ENCODE measurements around the gene RGS6. TPM values are rescaled to one million over a fixed set of nuclear protein-coding genes. Genes with fewer than 3 reads are reported as not detected.

The RGS6 gene
- polyA plus RNA-seq, 3 donors: not detected

- Histone ChIP-seq H3K9ac (ENCODE audit: insufficient read depth, low read length, poor library complexity, severe bottlenecking) (no peak overlapping the region), H3K36me3 (replicated peaks in 1 of 2; ENCODE audit: control insufficient read depth in 1 of 2, insufficient read depth in 2 of 2, low read length in 2 of 2) (no peaks in the 10 kb centered on the region), H3K4me1 (ENCODE audit: control insufficient read depth in 1 of 2, insufficient read depth in 2 of 2, low read length in 2 of 2) (no peaks in the 10 kb centered on the region), H3K27ac (ENCODE audit: low read depth in 1 of 2, low read length in 2 of 2) (no peak overlapping the region), H2AFZ (ENCODE audit: insufficient read depth, low read depth, low read length, poor library complexity, severe bottlenecking) (no peak overlapping the region), H3K9me3 (replicated peaks in 1 of 2; ENCODE audit: control insufficient read depth in 1 of 2, insufficient read depth in 1 of 2, low read length in 2 of 2) (peaks cover 0 to 12% of the 10 kb centered on the region in 2 donors), H3K4me3 (replicated peaks in 1 of 3; ENCODE audit: low read depth in 2 of 3, low read length in 3 of 3) (no peak overlapping the region), H4K20me1 (ENCODE audit: insufficient read depth, low read length) (no peaks in the 10 kb centered on the region), H3K79me2 (ENCODE audit: insufficient read depth, low read length) (no peaks in the 10 kb centered on the region), H3K4me2 (replicated peaks; ENCODE audit: extremely low read depth, low read length, poor library complexity, severe bottlenecking) (no peak overlapping the region), H3K27me3 (ENCODE audit: control insufficient read depth in 2 of 2, insufficient read depth in 2 of 2, low read length in 2 of 2) (no peaks in the 10 kb centered on the region)
- no peak for DNase-seq
- Mint-ChIP-seq H3K36me3 (no peaks in the 10 kb centered on the region), H3K4me3 (no peak overlapping the region), H3K27ac (no peak overlapping the region), H3K4me1 (peaks cover 4% of the 10 kb centered on the region), H3K9me3 (peaks cover 4 to 15% (median 10%) of the 10 kb centered on the region in 7 donors), H3K27me3 (ENCODE audit: low read depth in 3 of 3) (peaks cover 1 to 4% (median 3%) of the 10 kb centered on the region in 3 donors)
- WGBS (ENCODE audit: insufficient coverage): 93% methylated on average over 3 of the region's 3 CpGs
- TF ChIP-seq CTCF (IDR thresholded peaks at IDR 0.05): no peak
- intact Hi-C loops (cut with micrococcal nuclease): no loop called here
Observed at GRCh38 chr14:72418806-72419205, 486.6 kb downstream of the RGS6 start.

GRCh38 chr14:72419226-72419775, 487.1 kb downstream of the RGS6 start:
- intact Hi-C loops (cut with micrococcal nuclease): no loop called here
- 98% methylated on average over 6 of the region's 6 CpGs for WGBS (ENCODE audit: insufficient coverage)

More at GRCh38 chr14:72419226-72419775, 487.1 kb downstream of the RGS6 start:
- Histone ChIP-seq H2AFZ (ENCODE audit: insufficient read depth, low read depth, low read length, poor library complexity, severe bottlenecking) (no peak overlapping the region), H4K20me1 (ENCODE audit: insufficient read depth, low read length) (no peaks in the 10 kb centered on the region), H3K79me2 (ENCODE audit: insufficient read depth, low read length) (no peaks in the 10 kb centered on the region), H3K27ac (ENCODE audit: low read depth in 1 of 2, low read length in 2 of 2) (no peak overlapping the region), H3K4me1 (ENCODE audit: control insufficient read depth in 1 of 2, insufficient read depth in 2 of 2, low read length in 2 of 2) (no peaks in the 10 kb centered on the region), H3K27me3 (ENCODE audit: control insufficient read depth in 2 of 2, insufficient read depth in 2 of 2, low read length in 2 of 2) (no peaks in the 10 kb centered on the region), H3K9ac (ENCODE audit: insufficient read depth, low read length, poor library complexity, severe bottlenecking) (no peak overlapping the region), H3K4me3 (replicated peaks in 1 of 3; ENCODE audit: low read depth in 2 of 3, low read length in 3 of 3) (no peak overlapping the region), H3K9me3 (replicated peaks in 1 of 2; ENCODE audit: control insufficient read depth in 1 of 2, insufficient read depth in 1 of 2, low read length in 2 of 2) (peaks cover 0 to 12% of the 10 kb centered on the region in 2 donors), H3K4me2 (replicated peaks; ENCODE audit: extremely low read depth, low read length, poor library complexity, severe bottlenecking) (no peak overlapping the region), H3K36me3 (replicated peaks in 1 of 2; ENCODE audit: control insufficient read depth in 1 of 2, insufficient read depth in 2 of 2, low read length in 2 of 2) (no peaks in the 10 kb centered on the region)
- Mint-ChIP-seq H3K27ac (no peak overlapping the region), H3K27me3 (ENCODE audit: low read depth in 3 of 3) (peaks cover 1 to 4% (median 3%) of the 10 kb centered on the region in 3 donors), H3K9me3 (peaks cover 4 to 15% (median 10%) of the 10 kb centered on the region in 7 donors), H3K36me3 (no peaks in the 10 kb centered on the region), H3K4me3 (no peak overlapping the region), H3K4me1 (peaks cover 4% of the 10 kb centered on the region)
- no peak for DNase-seq
- TF ChIP-seq CTCF (IDR thresholded peaks at IDR 0.05): no peak
